Stomach (tissue), 4 donors: Measurements from ENCODE around the gene PLCB3.

Source experiments
- EP300 ChIP-seq: sonication (generic); formaldehyde crosslinking; IDR thresholded peaks from one replicate; pipeline ENCODE4 v1.6.1; 2017; ENCODE audit warnings: antibody characterized with exemption
- POLR2A ChIP-seq, 4 donors: fragments of 450-650 bp; IDR thresholded peaks; one replicate each; pipeline ENCODE4 v1.6.1; 2016; ENCODE audit warnings: antibody characterized with exemption in 4 of 4, control low read depth in 2 of 4, mild to moderate bottlenecking in 1 of 4, moderate library complexity in 1 of 4
- POLR2AphosphoS5 ChIP-seq, 3 donors: sonication (generic); formaldehyde crosslinking; IDR thresholded peaks; one replicate each; pipeline ENCODE4 v1.6.1; 2016; ENCODE audit warnings: antibody characterized with exemption in 3 of 3
- TF ChIP-seq, protein P1 (sequence below), 7 experiments: fragments of 450-650 bp in 4 of 7; fragments of 200-600 bp in 3 of 7; sonication (generic) in 3 of 7; IDR thresholded peaks; one replicate each; pipeline ENCODE4 v1.5.1; 2016 to 2019; ENCODE audit warnings: antibody characterized with exemption in 7 of 7, control low read depth in 2 of 7, mild to moderate bottlenecking in 1 of 7

DNA sequence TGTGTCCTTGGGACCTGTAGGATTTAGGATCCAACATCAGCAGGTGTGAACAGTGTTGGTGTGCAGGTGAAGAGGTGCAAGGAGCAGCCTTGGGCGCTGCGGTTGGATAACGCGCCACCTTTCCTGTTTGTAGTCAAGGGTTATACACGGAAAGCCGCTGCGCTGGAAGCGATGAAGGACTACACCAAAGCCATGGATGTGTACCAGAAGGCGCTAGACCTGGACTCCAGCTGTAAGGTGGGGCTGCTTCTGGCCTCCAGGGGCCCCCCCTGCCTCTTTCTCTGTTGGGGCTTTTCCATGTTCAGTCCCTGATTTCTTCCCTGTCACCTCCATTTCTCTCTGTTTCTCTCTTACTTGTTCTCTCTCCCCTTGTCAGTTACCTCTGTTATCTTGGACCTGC is 48.3 kb upstream of the PLCB3 start:
- TF ChIP-seq, protein P1, sequence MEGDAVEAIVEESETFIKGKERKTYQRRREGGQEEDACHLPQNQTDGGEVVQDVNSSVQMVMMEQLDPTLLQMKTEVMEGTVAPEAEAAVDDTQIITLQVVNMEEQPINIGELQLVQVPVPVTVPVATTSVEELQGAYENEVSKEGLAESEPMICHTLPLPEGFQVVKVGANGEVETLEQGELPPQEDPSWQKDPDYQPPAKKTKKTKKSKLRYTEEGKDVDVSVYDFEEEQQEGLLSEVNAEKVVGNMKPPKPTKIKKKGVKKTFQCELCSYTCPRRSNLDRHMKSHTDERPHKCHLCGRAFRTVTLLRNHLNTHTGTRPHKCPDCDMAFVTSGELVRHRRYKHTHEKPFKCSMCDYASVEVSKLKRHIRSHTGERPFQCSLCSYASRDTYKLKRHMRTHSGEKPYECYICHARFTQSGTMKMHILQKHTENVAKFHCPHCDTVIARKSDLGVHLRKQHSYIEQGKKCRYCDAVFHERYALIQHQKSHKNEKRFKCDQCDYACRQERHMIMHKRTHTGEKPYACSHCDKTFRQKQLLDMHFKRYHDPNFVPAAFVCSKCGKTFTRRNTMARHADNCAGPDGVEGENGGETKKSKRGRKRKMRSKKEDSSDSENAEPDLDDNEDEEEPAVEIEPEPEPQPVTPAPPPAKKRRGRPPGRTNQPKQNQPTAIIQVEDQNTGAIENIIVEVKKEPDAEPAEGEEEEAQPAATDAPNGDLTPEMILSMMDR (IDR thresholded peaks at IDR 0.05): no peak
- TF ChIP-seq POLR2A (IDR thresholded peaks at IDR 0.05) (no peak), EP300 (no peak), POLR2AphosphoS5 (IDR thresholded peaks at IDR 0.05) (no peak)
